ENCODE results near the gene ADAM22. TPM values are rescaled to one million over a fixed set of nuclear protein-coding genes. Genes with fewer than 3 reads are reported as not detected.

Gene ADAM22
- total and polyA plus RNA-seq, 2 experiments from 2014 or later: 2.7 to 18.7 TPM

- H3K27me3 ChIP-seq (ENCODE audit: insufficient read depth): no peaks in the 10 kb centered on the region
- no peaks in the 10 kb centered on the region for H3K9me2 ChIP-seq (ENCODE audit: insufficient read depth)
- Mint-ChIP-seq H3K9me3 (no peaks in the 10 kb centered on the region), H3K36me3 (ENCODE audit: low read depth) (no peaks in the 10 kb centered on the region; the same call in 2 of the 3 replicates), H3K27me3 (ENCODE audit: insufficient read depth, low read depth, poor library complexity) (no peaks in the 10 kb centered on the region), H3K27ac (no peak overlapping the region), H3K4me3 (no peak overlapping the region), H3K4me1 (no peaks in the 10 kb centered on the region)
- H3F3A ChIP-seq (replicated peaks; ENCODE audit: low read depth): no peaks in the 10 kb centered on the region
- no peaks in the 10 kb centered on the region for H4K20me1 ChIP-seq (replicated peaks; ENCODE audit: insufficient read depth)
- DNase-seq (ENCODE audit: low spot score) (no peak), ATAC-seq (no peak)
- no peak overlapping the region for H3K27ac ChIP-seq (ENCODE audit: low read depth)
- H2AFZ ChIP-seq: no peak overlapping the region
- H3K4me3 ChIP-seq: no peak overlapping the region
- no peaks in the 10 kb centered on the region for H3K79me2 ChIP-seq (replicated peaks; ENCODE audit: insufficient read depth)
- H3K36me3 ChIP-seq (ENCODE audit: insufficient read depth): no peaks in the 10 kb centered on the region
- TF ChIP-seq CTCF (conservative IDR thresholded peaks at IDR 0.05; ENCODE audit: low read depth in 2 of 2): no peak
- TF ChIP-seq ZNF114 (CRISPR knock-in tag; IDR thresholded peaks at IDR 0.05): no peak
- TF ChIP-seq NANOG (IDR thresholded peaks at IDR 0.05; ENCODE audit: borderline replicate concordance): no peak
- TF ChIP-seq REST (IDR thresholded peaks at IDR 0.05; ENCODE audit: unreplicated experiment): no peak
- no peak for TF ChIP-seq ZNF462 (CRISPR knock-in tag; IDR thresholded peaks at IDR 0.05)
- no peak for TF ChIP-seq EZH2phosphoT487 (IDR thresholded peaks at IDR 0.05; ENCODE audit: unreplicated experiment)
- no peak for TF ChIP-seq ZNF331 (CRISPR knock-in tag; IDR thresholded peaks at IDR 0.05; ENCODE audit: low read depth)
- TF ChIP-seq ETS1 (IDR thresholded peaks at IDR 0.05): no peak
- no peak for TF ChIP-seq JUNB (IDR thresholded peaks at IDR 0.05; ENCODE audit: unreplicated experiment)
- no peak for TF ChIP-seq STAT1 (IDR thresholded peaks at IDR 0.05; ENCODE audit: unreplicated experiment)
- TF ChIP-seq EZH2 (IDR thresholded peaks at IDR 0.05; ENCODE audit: low read depth, unreplicated experiment): no peak
- no peak for TF ChIP-seq POLR2AphosphoS5 (IDR thresholded peaks at IDR 0.05; ENCODE audit: low read depth)
- TF ChIP-seq CREB1 (CRISPR knock-in tag; IDR thresholded peaks at IDR 0.05; ENCODE audit: low read depth): no peak
- H3K4me1 ChIP-seq (ENCODE audit: insufficient read depth): no peaks in the 10 kb centered on the region
- H3K4me2 ChIP-seq: no peak overlapping the region
These were observed 79.9 kb downstream of the ADAM22 start for GRCh38 chr7:88013981-88014380.

Measured in GM23338 (cell line).